ENCODE data around the gene PCED1A. TPM values are rescaled to one million over a fixed set of nuclear protein-coding genes. Genes with fewer than 3 reads are reported as not detected.

Gene PCED1A
- total RNA-seq, 1 experiment from 2014 or later: 42.1 TPM

DNA sequence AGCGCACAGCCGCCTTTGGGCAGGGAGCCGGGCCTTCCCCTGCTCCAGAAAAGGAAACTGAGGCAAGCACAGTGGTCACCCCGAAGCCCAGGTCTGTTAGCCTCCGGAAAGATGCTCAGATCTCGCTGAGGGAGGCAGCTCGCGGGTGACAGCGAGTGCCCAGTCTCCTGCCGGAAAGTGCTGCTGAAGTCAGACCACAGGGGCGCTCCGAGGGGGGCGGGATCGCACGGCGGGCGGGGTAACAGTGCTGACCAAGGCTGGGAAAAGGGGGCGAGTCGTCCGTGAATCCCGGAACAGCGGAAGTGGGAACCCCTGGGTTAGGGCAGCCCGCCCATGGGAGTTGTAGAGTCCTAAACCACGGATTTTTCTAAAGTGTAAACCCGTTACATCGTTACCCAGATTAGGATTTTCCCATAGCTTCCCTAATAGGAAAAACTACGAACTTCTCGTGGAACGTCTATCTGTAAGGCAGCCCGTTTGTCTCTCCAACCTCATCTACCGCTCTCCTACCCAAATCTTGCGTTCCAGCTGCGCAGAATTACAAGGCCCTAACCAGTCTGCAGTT, 594 bp upstream of the PCED1A start:
- peak overlapping the region; percentile 33 for H3K27ac Mint-ChIP-seq (ENCODE audit: low read depth, unreplicated experiment)
- intact Hi-C loops (cut with micrococcal nuclease): no loop called here
- TF ChIP-seq, protein P1, sequence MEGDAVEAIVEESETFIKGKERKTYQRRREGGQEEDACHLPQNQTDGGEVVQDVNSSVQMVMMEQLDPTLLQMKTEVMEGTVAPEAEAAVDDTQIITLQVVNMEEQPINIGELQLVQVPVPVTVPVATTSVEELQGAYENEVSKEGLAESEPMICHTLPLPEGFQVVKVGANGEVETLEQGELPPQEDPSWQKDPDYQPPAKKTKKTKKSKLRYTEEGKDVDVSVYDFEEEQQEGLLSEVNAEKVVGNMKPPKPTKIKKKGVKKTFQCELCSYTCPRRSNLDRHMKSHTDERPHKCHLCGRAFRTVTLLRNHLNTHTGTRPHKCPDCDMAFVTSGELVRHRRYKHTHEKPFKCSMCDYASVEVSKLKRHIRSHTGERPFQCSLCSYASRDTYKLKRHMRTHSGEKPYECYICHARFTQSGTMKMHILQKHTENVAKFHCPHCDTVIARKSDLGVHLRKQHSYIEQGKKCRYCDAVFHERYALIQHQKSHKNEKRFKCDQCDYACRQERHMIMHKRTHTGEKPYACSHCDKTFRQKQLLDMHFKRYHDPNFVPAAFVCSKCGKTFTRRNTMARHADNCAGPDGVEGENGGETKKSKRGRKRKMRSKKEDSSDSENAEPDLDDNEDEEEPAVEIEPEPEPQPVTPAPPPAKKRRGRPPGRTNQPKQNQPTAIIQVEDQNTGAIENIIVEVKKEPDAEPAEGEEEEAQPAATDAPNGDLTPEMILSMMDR (IDR thresholded peaks at IDR 0.05; ENCODE audit: unreplicated experiment): no peak
- H3K9me3 Mint-ChIP-seq (ENCODE audit: unreplicated experiment): no peaks in the 10 kb centered on the region
- H3K4me3 Mint-ChIP-seq (ENCODE audit: unreplicated experiment): peak overlapping the region; percentile 82
- DNase-seq (ENCODE audit: unreplicated experiment): no peak
- peaks cover 13% of the 10 kb centered on the region for H3K36me3 Mint-ChIP-seq (ENCODE audit: insufficient read depth, unreplicated experiment)
- CTCF ChIA-PET: interaction anchor here (0.6 kb wide), 1 partner anchor 316 kb away, joined by 4 read pairs; no protein-coding TSS in a partner anchor
- H3K4me1 Mint-ChIP-seq (ENCODE audit: insufficient read depth, unreplicated experiment): peaks cover 12% of the 10 kb centered on the region
- POLR2A ChIA-PET: interaction anchor here (0.6 to 2.7 kb wide), 12 partner anchors 9 to 475 kb away, joined by 3 to 17 read pairs (median 4); partner anchors contain the start of genes IDH3B and NOP56
- TSS peak; percentile 67 for BruUV-seq (replicated peaks)
- H3K27me3 Mint-ChIP-seq (ENCODE audit: insufficient read depth, unreplicated experiment): no peaks in the 10 kb centered on the region

DNA sequence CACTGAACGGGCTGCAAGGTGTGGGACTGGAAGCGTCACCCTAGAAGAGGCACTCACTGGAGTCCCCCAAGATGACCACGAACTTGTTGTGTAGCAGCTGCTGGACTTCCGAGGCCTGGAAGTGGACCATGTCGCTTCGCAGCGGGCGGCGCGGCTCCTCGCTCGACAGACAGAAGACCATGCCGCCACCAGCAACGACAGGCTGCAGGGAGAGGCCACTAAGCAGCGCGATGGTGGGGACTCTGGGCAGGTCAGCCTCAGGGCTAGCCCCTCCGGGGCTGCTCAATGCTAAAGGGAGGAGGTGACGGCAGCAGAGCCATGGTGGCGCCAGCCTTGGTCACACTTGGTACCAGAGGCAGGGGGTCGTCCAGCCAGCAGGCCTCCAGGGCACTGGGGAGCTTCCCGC, 720 bp downstream of the PCED1A start:
- ChIA-PET POLR2A (interaction anchor here (0.6 to 2.7 kb wide), 16 partner anchors 9 to 370 kb away, joined by 3 to 17 read pairs (median 4); partner anchors contain the start of genes IDH3B and NOP56), CTCF (no interaction called here)
- peak overlapping the region; percentile 82 for H3K4me3 Mint-ChIP-seq (ENCODE audit: unreplicated experiment)
- H3K4me1 Mint-ChIP-seq (ENCODE audit: insufficient read depth, unreplicated experiment): peaks cover 12% of the 10 kb centered on the region
- no peaks in the 10 kb centered on the region for H3K9me3 Mint-ChIP-seq (ENCODE audit: unreplicated experiment)
- DNase-seq (ENCODE audit: unreplicated experiment): no peak
- H3K36me3 Mint-ChIP-seq (ENCODE audit: insufficient read depth, unreplicated experiment): peaks cover 13% of the 10 kb centered on the region
- H3K27me3 Mint-ChIP-seq (ENCODE audit: insufficient read depth, unreplicated experiment): no peaks in the 10 kb centered on the region
- intact Hi-C loops (cut with micrococcal nuclease): no loop called here
- peak overlapping the region; percentile 76 for H3K27ac Mint-ChIP-seq (ENCODE audit: low read depth, unreplicated experiment)
- BruUV-seq (replicated peaks): no TSS peak
- TF ChIP-seq, protein P1 (IDR thresholded peaks at IDR 0.05; ENCODE audit: unreplicated experiment): no peak

DNA sequence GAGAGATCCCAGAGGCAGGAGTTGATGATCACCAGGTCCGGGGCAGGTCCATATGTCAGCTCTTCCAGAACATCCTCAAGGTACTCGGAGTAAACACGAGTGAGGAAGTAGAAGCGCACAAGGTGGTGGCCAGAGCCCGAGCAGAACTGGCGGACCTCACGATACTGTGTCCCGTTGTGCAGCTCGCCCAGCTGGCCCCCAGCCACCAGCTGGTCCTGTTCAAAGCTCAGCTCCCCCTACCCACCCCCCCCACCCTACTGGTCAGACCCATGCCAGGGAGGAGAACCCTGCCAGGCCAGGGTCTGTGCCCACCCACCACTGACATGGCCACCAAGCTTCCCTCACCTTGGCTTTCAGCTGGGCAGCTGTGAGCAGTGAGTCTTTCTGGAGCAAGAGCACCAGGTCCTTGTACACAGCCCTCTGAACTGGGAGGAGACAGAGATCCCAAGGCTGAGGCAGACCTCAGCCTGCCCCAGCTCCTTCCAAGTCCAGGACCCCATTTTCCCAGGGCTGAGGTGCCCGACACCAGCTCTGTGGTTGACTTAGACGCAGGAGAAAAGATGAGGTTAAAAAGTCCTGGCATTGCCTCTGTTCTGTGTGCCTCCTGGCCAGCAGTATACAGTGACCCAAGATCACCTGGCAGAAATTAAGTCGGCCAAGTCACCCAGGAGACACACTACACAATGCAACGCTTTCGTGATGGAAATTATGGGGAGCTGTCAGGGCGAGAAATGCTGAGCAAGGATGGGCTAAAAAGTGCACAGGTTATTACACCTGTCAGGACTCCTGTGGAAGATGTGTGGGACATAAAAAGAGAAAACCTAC, 1.4 kb downstream of the PCED1A start:
- Mint-ChIP-seq H3K36me3 (ENCODE audit: insufficient read depth, unreplicated experiment) (peaks cover 13% of the 10 kb centered on the region), H3K4me3 (ENCODE audit: unreplicated experiment) (peak overlapping the region; percentile 82), H3K9me3 (ENCODE audit: unreplicated experiment) (no peaks in the 10 kb centered on the region), H3K27ac (ENCODE audit: low read depth, unreplicated experiment) (no peak overlapping the region), H3K4me1 (ENCODE audit: insufficient read depth, unreplicated experiment) (peaks cover 7% of the 10 kb centered on the region), H3K27me3 (ENCODE audit: insufficient read depth, unreplicated experiment) (no peaks in the 10 kb centered on the region)
- TSS peak; percentile 33 for BruUV-seq (replicated peaks)
- POLR2A ChIA-PET: interaction anchor here (0.6 to 2.7 kb wide), 9 partner anchors 9 to 369 kb away, joined by 3 to 15 read pairs (median 4); partner anchors contain the start of gene PTPRA
- CTCF ChIA-PET: interaction anchor here (0.6 to 0.7 kb wide), 2 partner anchors 12 to 86 kb away, joined by 3 to 4 read pairs; no protein-coding TSS in a partner anchor
- TF ChIP-seq, protein P1 (IDR thresholded peaks at IDR 0.05; ENCODE audit: unreplicated experiment): no peak
- DNase-seq (ENCODE audit: unreplicated experiment): no peak
- intact Hi-C loops (cut with micrococcal nuclease): no loop called here

DNA sequence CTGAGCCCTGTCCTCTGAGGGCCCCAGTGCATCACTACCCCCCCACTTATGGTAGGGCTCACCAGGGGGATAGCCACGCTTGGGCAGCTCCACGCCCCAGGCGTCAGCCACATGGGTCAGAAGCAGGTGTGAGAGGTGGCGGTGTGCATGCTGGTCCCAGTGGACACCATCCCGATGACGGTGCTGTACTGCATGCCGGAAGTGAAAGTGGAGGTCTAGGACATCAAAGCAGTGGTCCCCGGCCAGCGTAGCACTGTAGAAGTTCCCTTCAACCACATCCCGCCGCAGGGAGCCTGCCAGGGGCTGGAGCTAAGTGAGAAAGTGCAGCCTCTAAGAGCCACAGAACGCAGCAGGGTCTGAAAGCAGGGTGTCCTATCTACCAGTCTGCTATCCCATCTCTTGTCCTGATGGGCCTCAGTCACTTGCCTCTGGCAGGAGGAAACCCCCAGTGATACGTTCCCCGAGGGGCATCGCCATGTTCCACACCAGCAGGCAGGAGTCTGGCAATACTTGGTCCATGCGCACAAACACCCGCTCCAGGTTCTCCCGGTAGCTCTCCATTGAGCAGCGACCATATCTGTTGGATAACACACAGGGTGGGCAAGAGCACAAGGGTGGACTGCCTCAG, 2.2 kb downstream of the PCED1A start:
- no peak overlapping the region for H3K4me3 Mint-ChIP-seq (ENCODE audit: unreplicated experiment)
- TF ChIP-seq, protein P1 (IDR thresholded peaks at IDR 0.05; ENCODE audit: unreplicated experiment): no peak
- no peaks in the 10 kb centered on the region for H3K9me3 Mint-ChIP-seq (ENCODE audit: unreplicated experiment)
- H3K27ac Mint-ChIP-seq (ENCODE audit: low read depth, unreplicated experiment): no peak overlapping the region
- BruUV-seq (replicated peaks): no TSS peak
- H3K4me1 Mint-ChIP-seq (ENCODE audit: insufficient read depth, unreplicated experiment): peaks cover 7% of the 10 kb centered on the region
- POLR2A ChIA-PET: interaction anchor here (1.2 kb wide), 1 partner anchor 35 kb away, joined by 3 read pairs; the partner anchor contains the start of gene PTPRA
- CTCF ChIA-PET: no interaction called here
- peaks cover 13% of the 10 kb centered on the region for H3K36me3 Mint-ChIP-seq (ENCODE audit: insufficient read depth, unreplicated experiment)
- intact Hi-C loops (cut with micrococcal nuclease): no loop called here
- no peak for DNase-seq (ENCODE audit: unreplicated experiment)
- H3K27me3 Mint-ChIP-seq (ENCODE audit: insufficient read depth, unreplicated experiment): no peaks in the 10 kb centered on the region
